Measurements from ENCODE around the gene VGLL4. TPM values are rescaled to one million over a fixed set of nuclear protein-coding genes. Genes with fewer than 3 reads are reported as not detected.

The VGLL4 gene
- total RNA-seq, 4 donors from 2014 or later, result 59.5 to 117 (median 80.9) TPM

DNA sequence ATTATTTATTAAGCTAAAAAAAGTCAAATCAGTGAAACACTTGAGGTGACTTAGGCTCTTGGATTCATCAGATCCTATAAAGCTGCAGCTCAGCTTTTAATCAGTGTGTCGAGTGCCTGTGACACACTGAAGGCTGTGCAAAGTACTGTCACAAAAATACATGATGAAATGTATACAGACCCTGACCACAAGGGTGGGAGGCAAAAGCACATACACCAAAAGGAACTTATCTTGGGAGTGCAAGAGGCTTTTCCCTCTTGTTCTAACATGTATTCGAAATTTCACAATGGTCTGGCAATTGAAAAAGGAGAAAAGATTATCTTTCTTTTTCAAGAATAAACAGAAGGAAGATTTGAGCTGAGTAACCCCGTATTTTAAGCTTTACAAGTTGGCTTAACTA lies 35.9 kb downstream of the VGLL4 start:
- no peak for DNase-seq (ENCODE audit: low spot score in 2 of 2)
- no peak overlapping the region for H3K4me3 ChIP-seq (ENCODE audit: low read depth, poor library complexity, severe bottlenecking)
- TF ChIP-seq POLR2A (IDR thresholded peaks at IDR 0.05), result no peak
- TF ChIP-seq, protein P1, sequence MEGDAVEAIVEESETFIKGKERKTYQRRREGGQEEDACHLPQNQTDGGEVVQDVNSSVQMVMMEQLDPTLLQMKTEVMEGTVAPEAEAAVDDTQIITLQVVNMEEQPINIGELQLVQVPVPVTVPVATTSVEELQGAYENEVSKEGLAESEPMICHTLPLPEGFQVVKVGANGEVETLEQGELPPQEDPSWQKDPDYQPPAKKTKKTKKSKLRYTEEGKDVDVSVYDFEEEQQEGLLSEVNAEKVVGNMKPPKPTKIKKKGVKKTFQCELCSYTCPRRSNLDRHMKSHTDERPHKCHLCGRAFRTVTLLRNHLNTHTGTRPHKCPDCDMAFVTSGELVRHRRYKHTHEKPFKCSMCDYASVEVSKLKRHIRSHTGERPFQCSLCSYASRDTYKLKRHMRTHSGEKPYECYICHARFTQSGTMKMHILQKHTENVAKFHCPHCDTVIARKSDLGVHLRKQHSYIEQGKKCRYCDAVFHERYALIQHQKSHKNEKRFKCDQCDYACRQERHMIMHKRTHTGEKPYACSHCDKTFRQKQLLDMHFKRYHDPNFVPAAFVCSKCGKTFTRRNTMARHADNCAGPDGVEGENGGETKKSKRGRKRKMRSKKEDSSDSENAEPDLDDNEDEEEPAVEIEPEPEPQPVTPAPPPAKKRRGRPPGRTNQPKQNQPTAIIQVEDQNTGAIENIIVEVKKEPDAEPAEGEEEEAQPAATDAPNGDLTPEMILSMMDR (IDR thresholded peaks at IDR 0.05), result no peak
- intact Hi-C loops (cut with DNase I; ENCODE audit: low total_unique reads), result no loop called here
- WGBS, 2 donors, result 23 to 42% methylated on average over 3 of the region's 3 CpGs

DNA sequence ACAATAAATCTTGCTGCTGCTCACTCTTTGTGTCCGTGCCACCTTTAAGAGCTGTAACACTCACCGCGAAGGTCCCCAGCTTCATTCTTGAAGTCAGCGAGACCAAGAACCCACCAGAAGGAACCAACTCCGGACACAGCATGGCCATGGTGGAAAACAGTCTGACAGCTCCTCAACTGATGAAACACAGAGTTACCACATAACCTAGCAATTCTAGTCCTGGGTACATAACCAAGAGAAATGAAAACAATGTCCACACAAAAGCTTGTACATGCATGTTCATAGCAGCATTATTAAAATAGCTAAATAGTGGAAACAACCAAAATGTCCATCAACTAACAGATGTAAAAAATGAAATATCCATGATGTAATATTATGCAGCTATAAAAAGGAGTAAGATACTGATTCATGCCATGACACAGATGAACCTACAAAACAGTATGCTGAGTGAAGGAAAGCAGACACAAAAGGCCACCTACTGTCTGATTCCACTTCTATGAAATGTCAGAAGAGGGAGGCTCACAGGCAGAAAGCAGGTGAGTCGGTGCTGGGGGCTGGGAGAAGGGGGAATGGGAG lies 36.8 kb downstream of the VGLL4 start:
- no peak for DNase-seq (ENCODE audit: low spot score in 2 of 2)
- TF ChIP-seq, protein P1 (IDR thresholded peaks at IDR 0.05), result no peak
- intact Hi-C loops (cut with DNase I; ENCODE audit: low total_unique reads), result no loop called here
- whole genome bisulfite sequencing, 2 donors, result 88 to 95% methylated on average over 6 of the region's 6 CpGs
- no peak overlapping the region for H3K4me3 ChIP-seq (ENCODE audit: low read depth, poor library complexity, severe bottlenecking)

DNA sequence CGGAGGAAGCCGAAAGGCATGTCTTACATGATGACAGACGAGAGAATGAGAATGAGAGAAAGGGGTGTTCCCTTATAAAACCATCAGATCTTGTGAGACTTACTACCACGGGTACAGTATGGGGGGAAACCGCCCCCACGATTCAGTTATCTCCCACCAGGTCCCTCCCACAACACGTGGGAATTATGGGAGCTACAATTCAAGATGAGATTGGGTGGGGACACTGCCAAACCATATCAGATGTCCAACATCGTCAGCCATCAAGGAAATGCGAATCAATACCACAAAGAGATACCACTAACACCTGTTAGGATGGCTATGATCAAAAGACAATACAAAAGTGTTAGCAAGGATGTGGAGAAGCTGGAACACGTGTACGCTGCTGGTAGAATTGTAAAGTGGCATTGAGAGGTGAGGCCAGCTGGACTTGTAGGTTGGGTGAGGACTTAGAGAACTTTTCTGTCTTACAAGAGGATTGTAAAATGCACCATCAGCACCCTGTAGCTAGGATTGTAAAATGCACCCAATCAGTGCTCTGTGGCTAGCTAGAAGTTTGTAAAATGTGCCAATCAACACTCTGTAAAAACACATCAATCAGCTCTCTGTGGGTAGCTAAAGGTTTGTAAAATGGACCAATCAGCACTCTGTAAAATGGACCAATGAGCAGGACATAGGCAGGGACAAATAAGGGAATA lies 37.5 kb downstream of the VGLL4 start:
- WGBS, 2 donors, result 70 to 74% methylated on average over 11 of the region's 11 CpGs
- no peak for TF ChIP-seq POLR2A (IDR thresholded peaks at IDR 0.05)
- TF ChIP-seq, protein P1 (IDR thresholded peaks at IDR 0.05), result no peak
- no peak overlapping the region for H3K4me3 ChIP-seq (ENCODE audit: low read depth, poor library complexity, severe bottlenecking)
- DNase-seq (ENCODE audit: low spot score in 2 of 2), result no peak
- intact Hi-C loops (cut with DNase I; ENCODE audit: low total_unique reads), result no loop called here

DNA sequence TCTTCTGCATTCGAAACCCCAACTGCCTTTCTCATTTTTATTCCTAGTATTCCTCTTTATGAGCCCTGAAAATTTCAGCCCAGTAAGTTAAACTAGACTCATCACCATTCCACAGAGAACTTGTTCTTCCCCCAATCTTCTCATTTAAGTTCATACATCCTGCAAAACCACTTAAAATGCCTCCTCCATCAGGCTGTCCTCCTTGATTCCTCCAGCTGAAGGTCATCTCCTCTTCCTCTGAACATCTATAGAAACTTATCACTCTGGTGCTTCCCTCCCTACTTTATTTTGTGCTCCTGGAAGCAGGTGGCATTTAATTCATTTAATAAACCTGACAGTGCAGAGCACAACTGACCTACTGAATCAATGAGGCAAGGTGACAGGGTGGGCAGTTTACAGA lies 38.3 kb downstream of the VGLL4 start:
- intact Hi-C loops (cut with DNase I; ENCODE audit: low total_unique reads), result no loop called here
- H3K4me3 ChIP-seq (ENCODE audit: low read depth, poor library complexity, severe bottlenecking), result no peak overlapping the region
- 90 to 92% methylated on average over 1 of the region's 1 CpG for WGBS, 2 donors
- DNase-seq (ENCODE audit: low spot score in 2 of 2), result no peak
- TF ChIP-seq POLR2A (IDR thresholded peaks at IDR 0.05), result no peak
- TF ChIP-seq, protein P1 (IDR thresholded peaks at IDR 0.05), result no peak

DNA sequence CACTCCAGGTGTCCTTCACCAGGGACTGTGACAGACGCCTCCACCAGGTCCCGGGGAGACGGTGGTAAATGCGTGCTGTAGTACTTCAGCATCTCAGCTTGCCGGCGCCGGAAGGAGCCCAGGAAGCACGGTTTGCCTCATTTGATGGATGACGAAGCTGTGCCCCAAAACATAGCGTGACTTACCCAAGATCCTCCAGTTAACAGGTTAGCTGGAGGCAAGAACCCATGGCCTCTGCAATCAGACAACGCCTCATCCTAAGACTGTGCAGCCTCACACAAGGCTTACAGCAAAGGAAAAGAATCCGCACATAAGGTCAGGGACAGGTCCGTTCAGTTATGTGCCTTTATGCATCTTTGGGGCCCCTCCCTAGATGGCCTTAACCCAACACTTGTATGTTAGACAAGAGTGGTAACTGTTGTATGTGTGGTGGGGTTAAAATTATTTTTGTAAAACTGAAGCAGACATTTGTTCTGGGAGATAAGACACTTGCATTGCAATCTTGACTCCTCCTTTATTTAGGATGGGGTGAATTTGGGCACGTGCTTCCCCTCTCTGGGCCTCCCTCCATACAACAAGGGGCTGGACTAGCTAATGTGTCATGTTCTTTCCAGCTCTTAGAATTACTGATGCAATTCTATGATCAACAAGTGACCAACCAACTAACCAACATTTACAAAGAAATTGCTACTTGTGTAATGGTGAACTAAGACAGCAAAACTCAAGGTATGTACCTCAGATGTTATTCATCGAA lies 39.4 kb downstream of the VGLL4 start:
- intact Hi-C loops (cut with DNase I; ENCODE audit: low total_unique reads), result no loop called here
- no peak for DNase-seq (ENCODE audit: low spot score in 2 of 2)
- WGBS, 2 donors, result 68 to 79% methylated on average over 15 of the region's 15 CpGs

More for the DNA sequence above, 39.4 kb downstream of the VGLL4 start:
- no peak for TF ChIP-seq POLR2A (IDR thresholded peaks at IDR 0.05)
- TF ChIP-seq, protein P1 (IDR thresholded peaks at IDR 0.05), result no peak
- H3K4me3 ChIP-seq (ENCODE audit: low read depth, poor library complexity, severe bottlenecking), result no peak overlapping the region

All from lower leg skin (tissue), 4 donors.